HG03064 (cell line): ENCODE measurements around the gene PROKR2.

Source experiments
- ATAC-seq: cut with Tn5 transposase; IDR thresholded peaks from one replicate; pipeline ENCODE4 v1.9.1; 2021; ENCODE audit warnings: low read depth; ENCODE audit not compliant: unreplicated experiment

PROKR2 gene

GRCh38 chr20:5290596-5290995 is 26.2 kb downstream of the PROKR2 start:
- no peak for ATAC-seq

- no peak for ATAC-seq
Observed at GRCh38 chr20:5282561-5282960, 34.2 kb downstream of the PROKR2 start.

GRCh38 chr20:5279661-5280060 is 37.1 kb downstream of the PROKR2 start:
- no peak for ATAC-seq

- no peak for ATAC-seq
Observed at GRCh38 chr20:5272268-5272667, 44.5 kb downstream of the PROKR2 start.

GRCh38 chr20:5270603-5271002 is 46.2 kb downstream of the PROKR2 start:
- no peak for ATAC-seq

- ATAC-seq = no peak
Observed at GRCh38 chr20:5268449-5268848, 48.3 kb downstream of the PROKR2 start.

- ATAC-seq = no peak
Observed at GRCh38 chr20:5267092-5267491, 49.7 kb downstream of the PROKR2 start.
